Thymus (tissue), 14 donors: Measurements from ENCODE around the gene REPIN1. TPM values are rescaled to one million over a fixed set of nuclear protein-coding genes. Genes with fewer than 3 reads are reported as not detected.

Experiments used
- DNase-seq, 9 donors: peaks; one replicate each; pipeline ENCODE4 v3.0.0-alpha.2; 2013; ENCODE audit warnings: low spot score in 9 of 9, low read depth in 6 of 9, missing footprints in 1 of 9
- H3K27ac ChIP-seq, 2 donors: one replicate each; pipeline ENCODE4 v1.5.1; 2013; ENCODE audit warnings: control low read depth in 1 of 2, low read depth in 1 of 2, low read length in 1 of 2, mild to moderate bottlenecking in 1 of 2, moderate library complexity in 1 of 2
- H3K27me3 ChIP-seq, 2 donors: one replicate each; pipeline ENCODE4 v1.5.1; 2013; ENCODE audit warnings: low read length in 1 of 2; ENCODE audit not compliant: control insufficient read depth in 2 of 2, insufficient read depth in 1 of 2
- H3K36me3 ChIP-seq, 2 donors: one replicate each; pipeline ENCODE4 v1.5.1; 2013; ENCODE audit warnings: low read length in 1 of 2, mild to moderate bottlenecking in 1 of 2, moderate library complexity in 1 of 2; ENCODE audit not compliant: control insufficient read depth in 2 of 2, insufficient read depth in 2 of 2
- H3K4me1 ChIP-seq, 2 donors: one replicate each; pipeline ENCODE4 v1.5.1; 2013; ENCODE audit warnings: low read length in 2 of 2; ENCODE audit not compliant: control insufficient read depth in 2 of 2, insufficient read depth in 2 of 2
- H3K4me3 ChIP-seq, 2 donors: one replicate each; pipeline ENCODE4 v1.5.1; 2013; ENCODE audit warnings: low read length in 2 of 2, control low read depth in 1 of 2, mild to moderate bottlenecking in 1 of 2
- H3K9me3 ChIP-seq, 2 donors: one replicate each; pipeline ENCODE4 v1.5.1; 2013; ENCODE audit warnings: low read length in 1 of 2, mild to moderate bottlenecking in 1 of 2; ENCODE audit not compliant: control insufficient read depth in 2 of 2, insufficient read depth in 1 of 2
- WGBS: extraction: QIAGEN DNeasy Blood & Tissue Kit; methylation state at CpG from one replicate; pipeline ENCODE4 v1.1.7; 2013; 5-methylcytosine and 5-hydroxymethylcytosine counted together
- long read RNA-seq, 10 donors: transcript quantifications; one replicate each; lab custom pipeline, GENCODE V29; 2026
- polyA plus RNA-seq: library from polyadenylated mRNA; stranded (reverse); fragments of 200-250 nt; gene quantifications from one replicate; pipeline ENCODE4 v1.2.3, GENCODE V29; 2013
- total RNA-seq: library from RNA; stranded (reverse); fragments of 120-200 nt; gene quantifications from one replicate; pipeline ENCODE4 v1.2.4, GENCODE V29; 2013
- donor health status: healthy.

The REPIN1 gene
- total RNA-seq (58.9 TPM), polyA plus RNA-seq (97.0 TPM)
- long read RNA-seq, donor 1, transcript REPIN1-202 (1 exons, 2,876 nt) = major isoform, 5 of 8 reads
- long read RNA-seq, donor 1, partial matches to known transcripts = 0 of 8 reads
- long read RNA-seq, donor 1, other reads (novel, unspliced or antisense) = 0 of 8 reads
- long read RNA-seq, donor 2 = 0 reads
- long read RNA-seq, donor 3, transcript REPIN1-203 (2 exons, 2,969 nt) = minor isoform, 5 of 146 reads
- long read RNA-seq, donor 3, transcript REPIN1-202 (1 exons, 2,876 nt) = major isoform, 130 of 146 reads
- long read RNA-seq, donor 3, partial matches to known transcripts = 0 of 146 reads
- long read RNA-seq, donor 3, other reads (novel, unspliced or antisense) = 0 of 146 reads
- long read RNA-seq, donor 4, transcript REPIN1-203 (2 exons, 2,969 nt) = minor isoform, 6 of 74 reads
- long read RNA-seq, donor 4, transcript REPIN1-202 (1 exons, 2,876 nt) = major isoform, 63 of 74 reads
- long read RNA-seq, donor 4, partial matches to known transcripts = 0 of 74 reads
- long read RNA-seq, donor 4, other reads (novel, unspliced or antisense) = 0 of 74 reads
- long read RNA-seq, donor 5, transcript REPIN1-203 (2 exons, 2,969 nt) = minor isoform, 14 of 158 reads
- long read RNA-seq, donor 5, transcript REPIN1-202 (1 exons, 2,876 nt) = major isoform, 131 of 158 reads
- long read RNA-seq, donor 5, partial matches to known transcripts = 5 of 158 reads
- long read RNA-seq, donor 5, other reads (novel, unspliced or antisense) = 0 of 158 reads
- long read RNA-seq, donor 6, transcript REPIN1-203 (2 exons, 2,969 nt) = minor isoform, 9 of 85 reads
- long read RNA-seq, donor 6, transcript REPIN1-202 (1 exons, 2,876 nt) = major isoform, 68 of 85 reads
- long read RNA-seq, donor 6, partial matches to known transcripts = 0 of 85 reads
- long read RNA-seq, donor 6, other reads (novel, unspliced or antisense) = 0 of 85 reads
- long read RNA-seq, donor 7, transcript REPIN1-202 (1 exons, 2,876 nt) = major isoform, 77 of 81 reads
- long read RNA-seq, donor 7, partial matches to known transcripts = 0 of 81 reads
- long read RNA-seq, donor 7, other reads (novel, unspliced or antisense) = 0 of 81 reads
- long read RNA-seq, donor 8, transcript REPIN1-202 (1 exons, 2,876 nt) = major isoform, 46 of 51 reads
- long read RNA-seq, donor 8, partial matches to known transcripts = 0 of 51 reads
- long read RNA-seq, donor 8, other reads (novel, unspliced or antisense) = 0 of 51 reads
- long read RNA-seq, donor 9, transcript REPIN1-202 (1 exons, 2,876 nt) = major isoform, 50 of 57 reads
- long read RNA-seq, donor 9, partial matches to known transcripts = 0 of 57 reads
- long read RNA-seq, donor 9, other reads (novel, unspliced or antisense) = 0 of 57 reads
- long read RNA-seq, donor 10, transcript REPIN1-202 (1 exons, 2,876 nt) = major isoform, 59 of 75 reads
- long read RNA-seq, donor 10, transcript REPIN1-207 (2 exons, 1,064 nt) = minor isoform, 7 of 75 reads
- long read RNA-seq, donor 10, partial matches to known transcripts = 0 of 75 reads
- long read RNA-seq, donor 10, other reads (novel, unspliced or antisense) = 0 of 75 reads

GRCh38 chr7:150368096-150368883, at the start of gene REPIN1:
Gene REPIN1 (plus strand): TSS chr7:150368822. CDS start chr7:150369712, 890 bp downstream.
- peak in 5 of 9 donors; percentile 62 to 86 (median 69) for DNase-seq
- Histone ChIP-seq H3K27ac (peak within 1 kb of the TSS; percentile 96 to 99), H3K36me3 (peaks cover 19 to 23% of the 10 kb centered on the region in 2 donors), H3K9me3 (peaks cover 0 to 11% of the 10 kb centered on the region in 2 donors), H3K4me1 (peaks cover 43 to 74% of the 10 kb centered on the region in 2 donors), H3K4me3 (peak within 1 kb of the TSS; percentile 73 to 94), H3K27me3 (no peaks in the 10 kb centered on the region)
- WGBS = under 1% methylated on average over 85 of the region's 85 CpGs

- no peaks in the 10 kb centered on the region for H3K27me3 ChIP-seq
- H3K9me3 ChIP-seq = no peaks in the 10 kb centered on the region
- peaks cover 13 to 31% of the 10 kb centered on the region in 2 donors for H3K4me1 ChIP-seq
- DNase-seq = no peak
- no peak overlapping the region for H3K4me3 ChIP-seq
- WGBS = over 99% methylated on average over 3 of the region's 3 CpGs
- peak overlapping the region; percentile 25 to 34 for H3K27ac ChIP-seq
- peaks cover 17 to 18% of the 10 kb centered on the region in 2 donors for H3K36me3 ChIP-seq
Observed at GRCh38 chr7:150321788-150322113, 46.9 kb upstream of the REPIN1 start.

- H3K36me3 ChIP-seq = peaks cover 20 to 23% of the 10 kb centered on the region in 2 donors
- H3K9me3 ChIP-seq = no peaks in the 10 kb centered on the region
- no peaks in the 10 kb centered on the region for H3K27me3 ChIP-seq
- H3K27ac ChIP-seq = peak overlapping the region; percentile 67 to 88
- peak overlapping the region; percentile 71 to 87 for H3K4me3 ChIP-seq
- peaks cover 13 to 31% of the 10 kb centered on the region in 2 donors for H3K4me1 ChIP-seq
- 58% methylated on average over 4 of the region's 4 CpGs for WGBS
- peak in 3 of 9 donors; percentile 29 to 53 (median 35) for DNase-seq
Observed at GRCh38 chr7:150322114-150322832, 46.3 kb upstream of the REPIN1 start.

GRCh38 chr7:150322833-150323681, 45.6 kb upstream of the REPIN1 start, which contains the start of the genes ACTR3C and LRRC61:
Gene ACTR3C (minus strand): TSS chr7:150323545. CDS start chr7:150295296, 28,249 bp downstream.
Gene LRRC61 (plus strand): TSS chr7:150323355. CDS start chr7:150336862, 13,507 bp downstream.
- peaks cover 13 to 31% of the 10 kb centered on the region in 2 donors for H3K4me1 ChIP-seq
- 4% methylated on average over 82 of the region's 82 CpGs for WGBS

GRCh38 chr7:150323682-150324372, 44.8 kb upstream of the REPIN1 start:
- DNase-seq = peak in 6 of 9 donors; percentile 21 to 66 (median 32)
- H3K4me1 ChIP-seq = peaks cover 13 to 31% of the 10 kb centered on the region in 2 donors
- H3K36me3 ChIP-seq = peaks cover 36 to 38% of the 10 kb centered on the region in 2 donors
- H3K9me3 ChIP-seq = no peaks in the 10 kb centered on the region
- peak overlapping the region; percentile 67 to 88 for H3K27ac ChIP-seq
- H3K27me3 ChIP-seq = no peaks in the 10 kb centered on the region
- WGBS = 12% methylated on average over 16 of the region's 16 CpGs
- peak overlapping the region; percentile 71 to 87 for H3K4me3 ChIP-seq

More at GRCh38 chr7:150322833-150323681, 45.6 kb upstream of the REPIN1 start, which contains the start of the genes ACTR3C and LRRC61:
- H3K27ac ChIP-seq = peak within 1 kb of the TSS; percentile 67 to 88
- H3K4me3 ChIP-seq = peak within 1 kb of the TSS; percentile 71 to 87
- H3K9me3 ChIP-seq = no peaks in the 10 kb centered on the region
- H3K27me3 ChIP-seq = no peaks in the 10 kb centered on the region
- DNase-seq = peak in 7 of 9 donors; percentile 68 to 88 (median 80)
- peaks cover 28 to 31% of the 10 kb centered on the region in 2 donors for H3K36me3 ChIP-seq

- no peaks in the 10 kb centered on the region for H3K9me3 ChIP-seq
- 89% methylated on average over 12 of the region's 12 CpGs for WGBS
- H3K27me3 ChIP-seq = no peaks in the 10 kb centered on the region
- peaks cover 13 to 31% of the 10 kb centered on the region in 2 donors for H3K4me1 ChIP-seq
- peaks cover 42 to 45% of the 10 kb centered on the region in 2 donors for H3K36me3 ChIP-seq
- peak overlapping the region; percentile 71 to 87 for H3K4me3 ChIP-seq
- DNase-seq = peak in 1 of 9 donors; percentile 28
- H3K27ac ChIP-seq = peak overlapping the region; percentile 46 to 67
Observed at GRCh38 chr7:150324373-150324961, 44.2 kb upstream of the REPIN1 start.
